H1 (cell line): ENCODE measurements around the gene PHACTR1. TPM values are rescaled to one million over a fixed set of nuclear protein-coding genes. Genes with fewer than 3 reads are reported as not detected.

Experiments
- CTCF ChIA-PET: fragments of 300-600 bp; sonication (Branson Sonifier 250); formaldehyde crosslinking; loops from one replicate; lab custom pipeline; 2021; ENCODE audit not compliant: partially characterized antibody; lab: Charles Lee
- POLR2A ChIA-PET: fragments of 300-600 bp; sonication (Branson Sonifier 250); formaldehyde crosslinking; loops from one replicate; lab custom pipeline; 2021; ENCODE audit warnings: inconsistent platforms; ENCODE audit not compliant: partially characterized antibody; lab: Charles Lee
- DNase-seq, 2 experiments: peaks; one replicate each; pipeline versions ENCODE4 v3.0.0 to v3.0.0-alpha.2; 2010 to 2022; ENCODE audit warnings: low spot score in 2 of 2, low read depth in 1 of 2, mixed read lengths in 1 of 2
- FAIRE-seq: peaks from 2 replicates; lab custom pipeline; 2011; peaks lifted over from hg19 to GRCh38; lab: Jason Lieb, UNC
- H2AFZ ChIP-seq: 2 replicates; pipeline ENCODE4 v1.8.1; 2012; ENCODE audit warnings: low read length, inconsistent platforms
- H2AK5ac ChIP-seq: 2 replicates; pipeline ENCODE4 v1.6.1; 2013; ENCODE audit warnings: low read depth, low read length
- H2BK120ac ChIP-seq: replicated peaks from 2 replicates; pipeline ENCODE3; 2013; ENCODE audit warnings: low read depth, low read length, inconsistent platforms
- H2BK12ac ChIP-seq: 2 replicates; pipeline ENCODE4 v1.6.1; 2013; ENCODE audit warnings: low read depth, low read length
- H2BK15ac ChIP-seq: 2 replicates; pipeline ENCODE4 v1.6.1; 2013; ENCODE audit warnings: low read length
- H2BK20ac ChIP-seq: 2 replicates; pipeline ENCODE4 v1.6.1; 2013; ENCODE audit warnings: low read length
- H2BK5ac ChIP-seq: 2 replicates; pipeline ENCODE4 v1.6.1; 2013; ENCODE audit warnings: low read depth, low read length
- H3K14ac ChIP-seq: 2 replicates; pipeline ENCODE4 v1.6.1; 2013; ENCODE audit warnings: inconsistent platforms; ENCODE audit not compliant: insufficient read length
- H3K18ac ChIP-seq: 2 replicates; pipeline ENCODE4 v1.6.1; 2013; ENCODE audit warnings: low read length; ENCODE audit errors: extremely low read depth
- H3K23ac ChIP-seq: 2 replicates; pipeline ENCODE4 v1.6.1; 2013; ENCODE audit warnings: inconsistent platforms; ENCODE audit not compliant: insufficient read length
- H3K23me2 ChIP-seq: 2 replicates; pipeline ENCODE4 v1.6.1; 2013; ENCODE audit warnings: low read depth, low read length
- H3K27ac ChIP-seq: 2 replicates; pipeline ENCODE4 v1.6.1; 2011; ENCODE audit warnings: low read depth, low read length, inconsistent platforms
- H3K27me3 ChIP-seq, 4 experiments: replicated peaks in 1 of 4; 1 replicate in 1 of 4; 2 replicates in 3 of 4; pipeline versions ENCODE4 v1.6.1 to v1.8.1; 2011 to 2013; ENCODE audit warnings: low read length in 3 of 4, mild to moderate bottlenecking in 3 of 4, inconsistent platforms in 2 of 4, mixed read lengths in 2 of 4, moderate library complexity in 1 of 4; ENCODE audit not compliant: control insufficient read depth in 3 of 4, insufficient read depth in 3 of 4; ENCODE audit errors: extremely low read depth in 1 of 4
- H3K36me3 ChIP-seq, 4 experiments: 2 replicates each; pipeline versions ENCODE4 v1.6.1 to v1.8.1; 2011 to 2013; ENCODE audit warnings: mild to moderate bottlenecking in 4 of 4, low read length in 3 of 4, moderate library complexity in 2 of 4, control low read depth in 1 of 4, inconsistent platforms in 1 of 4; ENCODE audit not compliant: insufficient read depth in 4 of 4, control insufficient read depth in 2 of 4
- H3K4ac ChIP-seq: replicated peaks from 2 replicates; pipeline ENCODE3; 2013; ENCODE audit warnings: low read length, low read depth, mixed read lengths, inconsistent platforms; ENCODE audit not compliant: insufficient read length
- H3K4me1 ChIP-seq, 4 experiments: replicated peaks in 1 of 4; 1 replicate in 1 of 4; 2 replicates in 3 of 4; pipeline versions ENCODE4 v1.6.1 to v1.8.1; 2011 to 2013; ENCODE audit warnings: low read length in 3 of 4, inconsistent platforms in 2 of 4, mixed read lengths in 1 of 4; ENCODE audit not compliant: insufficient read depth in 4 of 4, control insufficient read depth in 3 of 4
- H3K4me2 ChIP-seq, 2 experiments: 2 replicates each; pipeline versions ENCODE4 v1.6.1 to v1.8.1; 2011 to 2013; ENCODE audit warnings: low read depth in 2 of 2, low read length in 2 of 2, control low read depth in 1 of 2, inconsistent platforms in 1 of 2, mild to moderate bottlenecking in 1 of 2; ENCODE audit not compliant: insufficient read depth in 1 of 2
- H3K4me3 ChIP-seq, 4 experiments: fragments of 200-600, 300-600 bp in 1 of 4; sonication (generic), shearing (Covaris generic), sonication (Bioruptor Twin) in 1 of 4; 2 replicates each; pipeline versions ENCODE4 v1.5.1 to v1.8.1; 2011 to 2016; ENCODE audit warnings: low read length in 4 of 4, low read depth in 3 of 4, control low read depth in 2 of 4, inconsistent platforms in 2 of 4, mild to moderate bottlenecking in 2 of 4, mixed read lengths in 1 of 4, moderate library complexity in 1 of 4; ENCODE audit not compliant: insufficient read depth in 2 of 4; ENCODE audit errors: extremely low read depth in 1 of 4
- H3K56ac ChIP-seq: replicated peaks from 2 replicates; pipeline ENCODE3; 2013; ENCODE audit warnings: low read depth, mild to moderate bottlenecking, mixed read lengths, low read length, inconsistent platforms; ENCODE audit not compliant: insufficient read length
- H3K79me1 ChIP-seq: 2 replicates; pipeline ENCODE4 v1.6.1; 2013; ENCODE audit warnings: low read depth, low read length, control low read depth
- H3K79me2 ChIP-seq, 2 experiments: 2 replicates each; pipeline versions ENCODE4 v1.6.1 to v1.8.1; 2012 to 2013; ENCODE audit warnings: low read length in 2 of 2, mild to moderate bottlenecking in 2 of 2, inconsistent platforms in 1 of 2; ENCODE audit not compliant: insufficient read depth in 2 of 2, control insufficient read depth in 1 of 2
- H3K9ac ChIP-seq, 4 experiments: replicated peaks in 1 of 4; 1 replicate in 1 of 4; 2 replicates in 3 of 4; pipeline versions ENCODE4 v1.6.1 to v1.8.1; 2011 to 2013; ENCODE audit warnings: low read depth in 3 of 4, low read length in 3 of 4, control low read depth in 2 of 4, mild to moderate bottlenecking in 2 of 4, moderate library complexity in 2 of 4, inconsistent platforms in 1 of 4; ENCODE audit errors: extremely low read depth in 1 of 4
- H3K9me3 ChIP-seq, 2 experiments: 2 replicates each; pipeline versions ENCODE4 v1.6.1 to v1.8.1; 2012 to 2013; ENCODE audit warnings: mild to moderate bottlenecking in 2 of 2, moderate library complexity in 2 of 2, control low read depth in 1 of 2, inconsistent platforms in 1 of 2, low read depth in 1 of 2, low read length in 1 of 2, mixed read lengths in 1 of 2; ENCODE audit not compliant: insufficient read depth in 2 of 2
- H4K20me1 ChIP-seq, 2 experiments: replicated peaks in 1 of 2; 2 replicates each; pipeline versions ENCODE3 to v1.8.1; 2011 to 2013; ENCODE audit warnings: inconsistent platforms in 2 of 2, low read length in 2 of 2, mild to moderate bottlenecking in 1 of 2; ENCODE audit not compliant: insufficient read depth in 2 of 2, control insufficient read depth in 1 of 2
- H4K5ac ChIP-seq: 2 replicates; pipeline ENCODE4 v1.6.1; 2013; ENCODE audit warnings: low read length, low read depth, mixed read lengths, inconsistent platforms; ENCODE audit not compliant: insufficient read length
- H4K8ac ChIP-seq: 2 replicates; pipeline ENCODE4 v1.8.0; 2013; ENCODE audit warnings: mild to moderate bottlenecking, moderate library complexity, low read length, inconsistent platforms; ENCODE audit not compliant: insufficient read depth; ENCODE audit errors: extremely low read depth
- H4K91ac ChIP-seq: replicated peaks from 2 replicates; pipeline ENCODE3; 2013; ENCODE audit warnings: low read length, mixed read lengths, inconsistent platforms; ENCODE audit not compliant: insufficient read length
- CBX5 ChIP-seq: fragments of 300-800, 300-1000 bp; sonication (generic); IDR thresholded peaks from 2 replicates; pipeline ENCODE4 v1.7.1; 2016; ENCODE audit warnings: antibody characterized with exemption, low read length, low read depth
- CTBP2 ChIP-seq: IDR thresholded peaks from 2 replicates; pipeline ENCODE4 v1.7.0; 2011; ENCODE audit warnings: borderline replicate concordance, mild to moderate bottlenecking, moderate library complexity, mixed read lengths, low read length; ENCODE audit not compliant: insufficient read depth, insufficient read length
- EP300 ChIP-seq, 2 experiments: IDR thresholded peaks; 1 replicate in 1 of 2; 2 replicates in 1 of 2; pipeline ENCODE4 v1.6.1; 2011 to 2012; ENCODE audit warnings: low read depth in 2 of 2, low read length in 2 of 2, mild to moderate bottlenecking in 2 of 2, borderline replicate concordance in 1 of 2, inconsistent platforms in 1 of 2, moderate library complexity in 1 of 2
- EZH2 ChIP-seq: fragments of 200-600 bp; sonication (generic); IDR thresholded peaks from 2 replicates; pipeline ENCODE4 v1.7.1; 2012; ENCODE audit warnings: low read depth, mild to moderate bottlenecking, moderate library complexity, low read length, inconsistent platforms; ENCODE audit not compliant: severe bottlenecking
- FOSL1 ChIP-seq: IDR thresholded peaks from 2 replicates; pipeline ENCODE4 v1.6.1; 2011; ENCODE audit warnings: mild to moderate bottlenecking, low read depth, low read length, moderate library complexity; ENCODE audit not compliant: insufficient read depth
- GABPA ChIP-seq: IDR thresholded peaks from 2 replicates; pipeline ENCODE4 v1.6.1; 2011; ENCODE audit warnings: mild to moderate bottlenecking, low read length, moderate library complexity, borderline replicate concordance; ENCODE audit not compliant: insufficient read depth
- GTF2F1 ChIP-seq: IDR thresholded peaks from 2 replicates; pipeline ENCODE4 v1.6.1; 2012; ENCODE audit warnings: low read depth, low read length, improper control_type of control experiment, borderline replicate concordance
- MAFK ChIP-seq: IDR thresholded peaks from 2 replicates; pipeline ENCODE4 v1.6.1; 2012; ENCODE audit warnings: low read depth, mild to moderate bottlenecking, improper control_type of control experiment, low read length
- POLR2A ChIP-seq, 2 experiments: IDR thresholded peaks; 1 replicate in 1 of 2; 2 replicates in 1 of 2; pipeline ENCODE4 v1.6.1; 2011; ENCODE audit warnings: low read depth in 2 of 2, low read length in 2 of 2, mild to moderate bottlenecking in 2 of 2; ENCODE audit errors: control extremely low read depth in 1 of 2
- POU5F1 ChIP-seq: IDR thresholded peaks from 2 replicates; pipeline ENCODE4 v1.6.1; 2011; ENCODE audit warnings: low read depth, mild to moderate bottlenecking, low read length, moderate library complexity
- RNF2 ChIP-seq: fragments of 200-900, 300-1000 bp; sonication (generic); IDR thresholded peaks from 2 replicates; pipeline ENCODE4 v1.7.1; 2016; ENCODE audit warnings: borderline replicate concordance, low read depth, mild to moderate bottlenecking, antibody characterized with exemption, low read length; ENCODE audit not compliant: poor library complexity, severe bottlenecking; ENCODE audit errors: missing control alignments
- SIN3A ChIP-seq, 2 experiments: IDR thresholded peaks in 1 of 2; conservative IDR thresholded peaks in 1 of 2; 2 replicates each; pipeline ENCODE4 v1.6.1; 2011 to 2012; ENCODE audit warnings: low read length in 2 of 2, improper control_type of control experiment in 1 of 2, low read depth in 1 of 2, mild to moderate bottlenecking in 1 of 2
- ZNF274 ChIP-seq: IDR thresholded peaks from 2 replicates; pipeline ENCODE4 v1.7.0; 2012; ENCODE audit warnings: low read length, borderline replicate concordance; ENCODE audit errors: extremely low read depth
- WGBS, 2 experiments: shearing (Covaris generic) in 1 of 2; methylation state at CpG; one replicate each; pipeline versions ENCODE4 v1.1.6 to v1.1.7; 2013 to 2015; ENCODE audit warnings: low lambda C conversion rate in 2 of 2, mixed read lengths in 2 of 2, inconsistent platforms in 1 of 2, low coverage in 1 of 2, missing lambda C conversion rate in 1 of 2; ENCODE audit not compliant: insufficient replicate concordance in 2 of 2, insufficient coverage in 1 of 2, insufficient read length in 1 of 2; ENCODE audit errors: extremely low coverage in 1 of 2, missing lambda C conversion rate in 1 of 2; 5-methylcytosine and 5-hydroxymethylcytosine counted together
- polyA plus RNA-seq, 7 experiments: library from polyadenylated mRNA; depleted of rRNA in 3 of 7; stranded (reverse) in 5 of 7; unstranded in 2 of 7; fragments of >200 nt in 5 of 7; fragments of 200-250 nt in 2 of 7; gene quantifications; 1 replicate in 5 of 7; 2 replicates in 1 of 7; 4 replicates in 1 of 7; pipeline versions ENCODE4 v1.2.1 to v1.2.3, GENCODE V29; 2011 to 2013; ENCODE audit warnings: missing spikeins in 2 of 7, mixed read lengths in 2 of 7
- total RNA-seq: library from RNA; stranded (reverse); fragmentation: NEBNext Ultra II Directional; extraction: Animal tissue kit (Norgen Biotek cat#: 25700); gene quantifications from 2 replicates; pipeline ENCODE4 v1.2.1, GENCODE V29; 2021

The PHACTR1 gene
- total and polyA plus RNA-seq, 2 of the 8 experiments (the other 6 are each of a cell fraction or from before 2014, with no cell fraction given) = 3.9 to 17.1 TPM

- Histone ChIP-seq H3K18ac (no peak overlapping the region), H2BK20ac (no peak overlapping the region), H3K27me3 (peaks cover 20 to 66% (median 54%) of the 10 kb centered on the region in 4 experiments), H3K23ac (no peak overlapping the region), H2AK5ac (no peak overlapping the region), H4K20me1 (peaks cover 16% of the 10 kb centered on the region in 2 experiments), H3K14ac (no peak overlapping the region), H4K8ac (no peak overlapping the region), H2BK5ac (no peak overlapping the region), H2BK15ac (no peak overlapping the region), H3K9me3 (no peaks in the 10 kb centered on the region), H2AFZ (no peak overlapping the region), H3K79me2 (no peaks in the 10 kb centered on the region), H4K5ac (no peak overlapping the region), H2BK120ac (no peak overlapping the region), H3K4me1 (peaks cover 15 to 20% (median 18%) of the 10 kb centered on the region in 4 experiments), H3K4me3 (peak overlapping the region; percentile 14 to 54 (median 31); a peak in 5 of 8 replicates), H3K9ac (no peak overlapping the region), H3K79me1 (no peaks in the 10 kb centered on the region), H3K56ac (no peak overlapping the region), H3K4ac (no peak overlapping the region), H3K23me2 (no peaks in the 10 kb centered on the region; the same call in 1 of the 2 replicates), H4K91ac (no peak overlapping the region), H3K4me2 (peak overlapping the region; percentile 69 to 93), H3K27ac (no peak overlapping the region), H3K36me3 (no peaks in the 10 kb centered on the region), H2BK12ac (no peak overlapping the region)
- DNase-seq = no peak
- ChIA-PET POLR2A (interaction anchor here (0.6 to 0.8 kb wide), 2 partner anchors 31 to 1659 kb away, joined by 3 to 4 read pairs; no protein-coding TSS in a partner anchor), CTCF (interaction anchor here (0.6 to 2.3 kb wide), 7 partner anchors 9 to 394 kb away, joined by 3 to 8 read pairs (median 3); no protein-coding TSS in a partner anchor)
- TF ChIP-seq GTF2F1 (no peak), POU5F1 (no peak), GABPA (no peak), ZNF274 (no peak), EZH2 (no peak), POLR2A (IDR thresholded peaks at IDR 0.05; ENCODE audit: control extremely low read depth in 1 of 2, low read depth in 2 of 2, low read length in 2 of 2) (no peak), CTBP2 (no peak), RNF2 (no peak), EP300 (IDR thresholded peaks at IDR 0.05; ENCODE audit: borderline replicate concordance in 1 of 2, low read depth in 2 of 2, low read length in 2 of 2) (no peak), FOSL1 (no peak), CBX5 (no peak), MAFK (no peak), SIN3A (conservative IDR thresholded peaks at IDR 0.05 in 1 of 2, IDR thresholded peaks at IDR 0.05 in 1 of 2; ENCODE audit: low read depth in 1 of 2, low read length in 2 of 2) (no peak)
- WGBS, 2 experiments = 0% methylated on average over 3 of the region's 6 CpGs; no CpG with 5 or more reads in 1 of the 2 experiments
- no peak for FAIRE-seq
Measured at GRCh38 chr6:12956991-12957320, 240.4 kb downstream of the PHACTR1 start.
